SH-SY5Y (cell line): ENCODE data around the gene TBC1D14.

ENCODE experiments used
- GATA2 ChIP-seq: IDR thresholded peaks from 2 replicates; pipeline ENCODE4 v1.6.1; 2011; ENCODE audit warnings: mild to moderate bottlenecking, low read depth, low read length
- GATA3 ChIP-seq: IDR thresholded peaks from 2 replicates; pipeline ENCODE4 v1.6.1; 2011; ENCODE audit warnings: low read depth, mild to moderate bottlenecking, low read length, moderate library complexity

DNA sequence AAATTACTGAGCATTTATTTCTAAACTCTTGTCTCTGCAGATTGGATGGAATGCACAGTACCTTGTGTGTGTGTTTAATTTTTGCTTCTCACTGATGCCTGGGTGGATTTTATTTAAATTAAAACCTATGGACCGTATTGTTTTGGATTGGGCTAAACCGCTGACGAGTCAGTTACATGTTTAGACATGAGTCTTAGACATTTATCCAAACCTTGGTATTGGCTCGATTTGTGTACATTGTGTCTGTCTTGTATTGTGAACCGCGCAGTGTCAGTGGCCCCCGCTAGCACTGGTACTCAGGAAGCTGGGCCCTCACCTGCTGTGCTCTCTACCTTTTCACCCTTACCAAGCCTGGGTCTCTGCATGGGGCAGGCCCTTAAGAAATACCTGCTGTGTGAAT lies 92.7 kb downstream of the TBC1D14 start:
- TF ChIP-seq GATA2, result no peak
- TF ChIP-seq GATA3, result no peak
